Measurements from ENCODE around the gene WNT11.

WNT11 gene

DNA sequence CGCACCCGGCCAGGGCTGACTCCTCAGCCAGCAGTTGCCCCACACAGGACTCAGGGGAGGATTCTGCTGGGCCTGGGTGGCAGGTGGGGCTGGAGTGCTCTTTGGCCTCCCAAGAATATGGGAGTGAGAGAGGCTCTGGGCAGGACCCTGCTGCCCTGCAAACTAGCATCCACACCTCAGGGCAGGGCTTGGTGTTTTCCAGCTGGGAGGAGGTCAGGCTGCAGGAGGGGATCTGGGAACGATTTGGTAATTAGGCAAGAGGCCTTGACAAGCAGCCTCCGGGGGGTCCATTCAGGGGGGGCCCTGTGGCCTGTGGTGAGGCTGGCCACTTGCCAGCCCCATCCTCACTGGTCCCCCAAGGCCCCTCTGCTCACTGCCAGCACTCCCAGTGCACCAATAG, 35.8 kb downstream of the WNT11 start:
- no peak for FAIRE-seq

- FAIRE-seq = no peak
Measured at GRCh38 chr11:76169473-76169896, 36.8 kb downstream of the WNT11 start.

DNA sequence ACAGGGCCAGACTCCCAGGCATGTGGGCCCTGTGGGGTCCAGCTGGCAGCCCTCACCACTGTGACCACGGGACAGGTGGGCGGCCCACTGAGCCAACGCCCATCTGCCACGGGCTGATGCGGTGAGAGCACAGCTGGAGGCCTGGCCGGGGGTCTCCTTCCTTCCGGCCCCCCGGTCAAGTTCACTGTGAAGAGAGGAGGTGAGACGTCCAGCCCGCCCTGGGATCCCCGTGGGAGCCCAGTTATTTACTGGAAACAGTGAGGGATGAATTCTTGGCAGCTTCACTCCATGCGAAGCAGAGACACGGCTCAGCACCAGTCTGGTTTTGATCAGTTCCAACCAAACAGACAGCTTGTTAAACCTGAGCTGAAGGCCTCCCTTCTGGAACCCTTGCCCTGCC, 38.7 kb downstream of the WNT11 start:
- FAIRE-seq = no peak

DNA sequence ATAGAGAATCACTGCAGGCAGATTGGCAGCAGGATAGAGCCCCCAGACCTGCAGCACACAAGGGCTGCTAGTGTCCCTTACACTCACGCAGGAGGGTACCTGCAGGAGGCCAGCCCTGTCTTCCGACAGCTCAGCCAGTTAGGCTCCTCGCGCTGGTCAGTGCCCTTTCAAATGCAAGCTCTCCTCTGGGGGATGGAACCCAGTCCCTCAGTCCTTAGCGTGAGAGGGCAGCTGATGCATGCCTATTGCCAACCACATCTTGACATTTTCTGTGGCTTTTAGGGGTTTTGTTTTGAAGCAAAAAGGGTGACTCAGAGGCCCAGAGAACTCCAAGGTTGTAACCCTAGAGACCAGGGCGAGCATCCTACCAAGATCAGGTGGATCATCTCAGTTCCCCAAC, 40.0 kb downstream of the WNT11 start:
- no peak for FAIRE-seq

GRCh38 chr11:76164861-76165751, 41.2 kb downstream of the WNT11 start:
- FAIRE-seq = no peak

- FAIRE-seq = no peak
Measured at GRCh38 chr11:76164081-76164480, 42.2 kb downstream of the WNT11 start.

DNA sequence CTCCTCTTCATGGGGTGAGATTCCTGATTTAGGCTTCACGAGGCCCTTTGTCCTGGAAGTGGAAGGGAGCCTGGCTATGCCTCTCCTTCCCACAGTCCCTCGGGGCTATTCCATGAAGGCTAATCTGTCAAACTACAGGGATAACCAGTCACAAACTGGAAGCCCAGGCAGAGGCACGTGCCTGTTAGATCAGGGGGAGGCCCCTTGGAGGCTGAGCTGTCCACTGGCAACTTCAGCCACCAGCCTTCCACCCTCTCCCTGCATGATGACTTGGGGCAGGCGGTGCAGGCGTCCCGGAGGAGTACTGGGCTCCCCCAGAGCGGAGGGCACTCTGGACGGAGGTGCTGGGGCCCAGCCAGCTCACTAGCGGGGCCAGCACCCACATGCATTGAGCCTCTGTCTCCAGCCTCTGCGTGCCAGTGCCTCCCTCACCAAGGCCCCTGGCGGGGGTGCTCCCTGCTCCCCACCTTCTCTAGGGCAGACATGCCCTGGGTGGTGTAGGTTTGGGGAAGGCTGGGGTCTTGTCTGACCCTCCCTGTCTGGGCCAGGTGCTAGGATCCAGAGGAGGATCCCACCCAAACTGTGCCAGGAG, 42.9 kb downstream of the WNT11 start:
- no peak for FAIRE-seq

DNA sequence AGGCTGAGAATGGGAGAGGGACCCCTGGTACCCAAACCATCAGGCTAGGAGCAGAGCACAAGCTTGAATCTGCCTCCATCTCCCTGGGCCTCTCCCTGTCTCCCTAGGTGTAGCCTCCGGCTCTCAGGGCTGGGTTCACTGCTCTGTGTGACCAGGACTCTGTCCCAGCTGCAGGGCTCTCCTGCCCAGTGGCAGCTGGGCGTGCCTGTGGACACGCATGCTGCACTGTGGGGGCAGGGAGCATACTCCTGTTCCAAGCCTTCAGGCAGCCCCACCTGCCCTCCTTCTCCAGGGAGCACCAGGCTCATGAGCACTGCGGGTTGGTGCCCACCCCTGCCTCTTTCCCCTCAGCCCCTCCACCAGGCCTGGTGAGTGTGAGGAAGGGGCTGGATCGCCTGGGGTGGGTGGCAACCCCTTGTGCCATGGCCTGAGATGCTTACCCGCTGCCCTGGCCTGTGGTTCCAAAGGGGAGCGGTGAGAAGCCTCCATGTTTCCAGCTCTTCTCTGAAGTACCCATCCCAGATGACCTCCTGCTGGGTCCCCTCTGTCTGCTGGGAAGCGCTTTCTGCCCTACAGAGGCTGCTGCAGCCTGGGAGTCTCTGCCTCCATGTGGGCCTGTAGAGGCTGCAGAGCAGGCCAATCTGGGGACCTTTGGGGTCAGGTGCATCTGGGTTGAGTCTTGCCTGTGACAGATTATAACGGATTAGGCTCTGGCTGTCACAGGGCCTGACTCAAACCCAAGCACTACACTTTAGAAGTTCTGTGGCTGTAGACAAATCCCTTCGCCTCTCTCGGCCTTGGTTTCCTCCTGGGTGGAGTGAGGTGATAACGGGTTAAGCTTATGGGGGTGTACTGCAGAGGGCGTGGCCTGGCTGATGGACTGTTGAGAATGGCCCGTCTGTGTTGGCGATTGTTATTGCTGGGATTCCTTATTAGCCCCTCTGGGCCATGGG, 43.7 kb downstream of the WNT11 start:
- no peak for FAIRE-seq

DNA sequence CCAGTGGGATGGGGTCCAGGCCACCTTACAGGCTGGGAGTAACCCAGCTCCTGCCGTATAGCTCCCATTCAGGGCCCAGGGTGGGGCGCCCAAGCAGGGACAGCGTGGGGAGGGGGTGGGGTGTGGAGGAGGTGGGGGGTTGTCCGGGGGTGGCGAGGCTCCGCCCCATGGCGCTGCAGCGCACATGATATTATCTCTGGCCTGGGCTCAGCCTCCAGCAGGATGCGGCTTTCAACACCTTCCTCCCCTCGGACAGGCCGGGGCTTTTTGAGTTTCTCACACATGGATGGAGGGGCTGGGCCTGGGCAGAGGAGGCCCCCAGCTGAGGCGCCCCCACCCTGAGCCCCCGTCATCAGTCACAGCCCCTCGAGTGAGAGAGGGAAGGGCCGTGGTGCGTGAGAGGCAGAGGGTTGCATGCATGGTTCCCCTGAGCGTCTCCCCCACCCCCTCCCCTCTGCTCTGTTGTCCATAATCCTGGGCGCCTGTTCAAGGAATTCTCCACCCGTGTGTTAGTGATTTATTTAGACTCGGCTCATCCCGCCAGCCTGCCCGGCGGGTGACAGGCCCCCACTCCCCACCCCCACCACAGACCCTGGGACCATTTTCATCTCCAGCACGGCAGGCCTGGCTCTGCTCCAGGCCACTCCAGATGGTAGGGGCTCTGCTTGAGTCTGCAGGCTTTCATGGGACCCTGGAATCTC, 44.9 kb downstream of the WNT11 start:
- FAIRE-seq = no peak

- FAIRE-seq = no peak
Measured at GRCh38 chr11:76160856-76161255, 45.4 kb downstream of the WNT11 start.

GRCh38 chr11:76159983-76160661, 46.2 kb downstream of the WNT11 start:
- no peak for FAIRE-seq

- no peak for FAIRE-seq
Measured at GRCh38 chr11:76159303-76159937, 46.9 kb downstream of the WNT11 start.

GRCh38 chr11:76158394-76159302, 47.7 kb downstream of the WNT11 start:
- no peak for FAIRE-seq

GRCh38 chr11:76157891-76158290, 48.4 kb downstream of the WNT11 start:
- FAIRE-seq = no peak

GRCh38 chr11:76156971-76157427, 49.3 kb downstream of the WNT11 start:
- FAIRE-seq = no peak

- no peak for FAIRE-seq
Measured at GRCh38 chr11:76155500-76156227, 50.6 kb downstream of the WNT11 start.

- no peak for FAIRE-seq
Measured at GRCh38 chr11:76153571-76153923, 52.8 kb downstream of the WNT11 start.

DNA sequence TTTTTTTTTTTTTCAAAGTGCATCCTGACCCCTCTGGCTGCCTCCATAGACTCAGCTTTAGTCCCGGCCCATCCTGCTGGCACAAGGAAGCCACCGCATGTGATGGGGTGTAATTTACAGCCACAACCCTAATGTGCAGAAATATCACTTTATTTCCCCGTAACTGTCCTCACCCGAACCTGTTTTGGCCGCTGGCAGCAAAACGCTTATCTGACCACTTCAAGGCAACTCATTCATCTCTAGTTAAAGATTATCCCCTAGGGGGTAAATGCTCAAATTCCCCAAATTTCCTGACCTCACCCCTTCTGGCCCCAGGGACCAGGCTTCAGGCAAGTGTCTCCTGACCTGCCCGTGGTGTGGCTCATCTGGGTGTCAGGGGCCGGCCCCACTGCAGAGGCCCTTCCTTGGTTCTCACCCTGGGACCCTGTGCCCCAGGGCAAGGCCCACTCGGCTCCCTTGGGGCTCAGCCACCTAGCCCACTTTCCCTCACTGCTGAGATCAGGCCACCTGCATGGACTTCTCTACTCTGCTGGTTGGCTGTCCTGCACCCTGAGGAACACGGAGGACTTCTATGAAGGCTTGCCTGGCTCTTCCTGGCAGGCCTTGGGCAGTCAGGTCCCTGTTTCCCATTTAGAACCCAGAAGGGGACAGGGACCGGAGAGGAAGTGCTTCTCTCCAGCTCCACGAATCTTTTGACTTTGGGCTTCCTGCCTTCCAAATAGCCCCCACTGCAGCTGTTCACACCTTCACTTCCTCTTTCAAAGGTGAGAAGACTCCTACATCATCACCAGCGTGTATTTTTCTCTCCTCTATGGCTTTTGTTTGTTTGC, 53.3 kb downstream of the WNT11 start:
- no peak for FAIRE-seq
